HEK293 (cell line): ENCODE results near the gene VAV3.

ENCODE experiments used
- RBAK ChIP-seq: fragments of 450-650 bp; formaldehyde crosslinking; IDR thresholded peaks from 2 replicates; pipeline ENCODE4 v1.5.1; 2016; ENCODE audit warnings: missing biosample characterization, missing genetic modification characterization
- SETDB1 ChIP-seq: IDR thresholded peaks from one replicate; pipeline ENCODE4 v1.6.1; 2017; ENCODE audit warnings: mild to moderate bottlenecking, low read length, moderate library complexity, mixed read lengths; ENCODE audit not compliant: insufficient read length
- TRIM28 ChIP-seq: IDR thresholded peaks from 2 replicates; pipeline ENCODE4 v1.6.1; 2011; ENCODE audit warnings: low read length, control low read depth, borderline replicate concordance
- ZNF133 ChIP-seq: fragments of 450-650 bp; formaldehyde crosslinking; IDR thresholded peaks from 2 replicates; pipeline ENCODE4 v1.5.1; 2016; ENCODE audit warnings: missing biosample characterization, missing genetic modification characterization
- ZNF335 ChIP-seq: fragments of 450-650 bp; formaldehyde crosslinking; conservative IDR thresholded peaks from 2 replicates; pipeline ENCODE4 v1.5.1; 2016; ENCODE audit warnings: missing biosample characterization, missing genetic modification characterization
- ZNF449 ChIP-seq: fragments of 450-650 bp; formaldehyde crosslinking; IDR thresholded peaks from 2 replicates; pipeline ENCODE4 v1.5.1; 2017; ENCODE audit warnings: missing biosample characterization, mild to moderate bottlenecking, missing genetic modification characterization, moderate library complexity
- ZNF558 ChIP-seq: fragments of 450-650 bp; formaldehyde crosslinking; IDR thresholded peaks from 2 replicates; pipeline ENCODE4 v1.5.1; 2016; ENCODE audit warnings: missing biosample characterization, missing genetic modification characterization
- TF ChIP-seq, protein P1 (sequence below): fragments of 450-650 bp; formaldehyde crosslinking; IDR thresholded peaks from 2 replicates; pipeline ENCODE4 v1.5.1; 2016; ENCODE audit warnings: missing biosample characterization, missing genetic modification characterization
- TF ChIP-seq, protein P2 (sequence below): fragments of 450-650 bp; formaldehyde crosslinking; IDR thresholded peaks from 2 replicates; pipeline ENCODE4 v1.5.1; 2016; ENCODE audit warnings: missing biosample characterization, missing genetic modification characterization, low read depth

DNA sequence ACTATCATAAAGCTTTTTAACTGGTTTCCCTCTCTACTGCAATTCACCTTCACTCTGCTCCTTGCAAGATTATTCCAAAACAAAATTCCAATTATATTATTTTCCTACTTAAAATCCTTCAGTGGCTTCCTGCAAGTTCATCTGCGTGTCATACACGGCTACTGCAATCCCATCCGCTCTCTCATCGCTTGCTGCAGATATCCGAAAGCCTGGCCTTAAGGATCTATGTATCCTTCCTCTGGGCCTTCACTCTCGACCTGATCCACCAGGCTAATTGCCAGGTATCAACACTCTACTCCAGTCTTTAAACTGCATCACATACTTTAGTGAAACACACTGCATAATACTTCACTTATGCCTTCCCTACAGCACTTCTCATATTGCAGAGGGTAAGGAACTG, 44.0 kb downstream of the VAV3 start:
- no peak for TF ChIP-seq ZNF449 (tag by site-specific recombination)
- no peak for TF ChIP-seq ZNF335 (tag by site-specific recombination)
- TF ChIP-seq SETDB1 = no peak
- no peak for TF ChIP-seq TRIM28
- no peak for TF ChIP-seq ZNF558 (tag by site-specific recombination)
- TF ChIP-seq RBAK (tag by site-specific recombination) = no peak
- TF ChIP-seq, protein P1, sequence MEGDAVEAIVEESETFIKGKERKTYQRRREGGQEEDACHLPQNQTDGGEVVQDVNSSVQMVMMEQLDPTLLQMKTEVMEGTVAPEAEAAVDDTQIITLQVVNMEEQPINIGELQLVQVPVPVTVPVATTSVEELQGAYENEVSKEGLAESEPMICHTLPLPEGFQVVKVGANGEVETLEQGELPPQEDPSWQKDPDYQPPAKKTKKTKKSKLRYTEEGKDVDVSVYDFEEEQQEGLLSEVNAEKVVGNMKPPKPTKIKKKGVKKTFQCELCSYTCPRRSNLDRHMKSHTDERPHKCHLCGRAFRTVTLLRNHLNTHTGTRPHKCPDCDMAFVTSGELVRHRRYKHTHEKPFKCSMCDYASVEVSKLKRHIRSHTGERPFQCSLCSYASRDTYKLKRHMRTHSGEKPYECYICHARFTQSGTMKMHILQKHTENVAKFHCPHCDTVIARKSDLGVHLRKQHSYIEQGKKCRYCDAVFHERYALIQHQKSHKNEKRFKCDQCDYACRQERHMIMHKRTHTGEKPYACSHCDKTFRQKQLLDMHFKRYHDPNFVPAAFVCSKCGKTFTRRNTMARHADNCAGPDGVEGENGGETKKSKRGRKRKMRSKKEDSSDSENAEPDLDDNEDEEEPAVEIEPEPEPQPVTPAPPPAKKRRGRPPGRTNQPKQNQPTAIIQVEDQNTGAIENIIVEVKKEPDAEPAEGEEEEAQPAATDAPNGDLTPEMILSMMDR = no peak
- TF ChIP-seq ZNF133 (tag by site-specific recombination) = no peak
- TF ChIP-seq, protein P2, sequence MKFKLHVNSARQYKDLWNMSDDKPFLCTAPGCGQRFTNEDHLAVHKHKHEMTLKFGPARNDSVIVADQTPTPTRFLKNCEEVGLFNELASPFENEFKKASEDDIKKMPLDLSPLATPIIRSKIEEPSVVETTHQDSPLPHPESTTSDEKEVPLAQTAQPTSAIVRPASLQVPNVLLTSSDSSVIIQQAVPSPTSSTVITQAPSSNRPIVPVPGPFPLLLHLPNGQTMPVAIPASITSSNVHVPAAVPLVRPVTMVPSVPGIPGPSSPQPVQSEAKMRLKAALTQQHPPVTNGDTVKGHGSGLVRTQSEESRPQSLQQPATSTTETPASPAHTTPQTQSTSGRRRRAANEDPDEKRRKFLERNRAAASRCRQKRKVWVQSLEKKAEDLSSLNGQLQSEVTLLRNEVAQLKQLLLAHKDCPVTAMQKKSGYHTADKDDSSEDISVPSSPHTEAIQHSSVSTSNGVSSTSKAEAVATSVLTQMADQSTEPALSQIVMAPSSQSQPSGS (tag by site-specific recombination) = no peak
